Prostate gland (tissue), 2 donors: ENCODE measurements around the gene RUFY3. TPM values are rescaled to one million over a fixed set of nuclear protein-coding genes. Genes with fewer than 3 reads are reported as not detected.

Experiments
- DNase-seq: peaks from one replicate; pipeline ENCODE4 v3.0.0-alpha.2; 2019; ENCODE audit warnings: low spot score
- H3K27ac ChIP-seq, 2 donors: fragments of 200-600 bp; sonication (generic); 2 replicates each; pipeline ENCODE4 v1.5.1; 2017 to 2019
- H3K27me3 ChIP-seq: fragments of 200-600 bp; sonication (generic); replicated peaks from 2 replicates; pipeline ENCODE4 v1.5.1; 2019; ENCODE audit not compliant: insufficient read depth
- H3K36me3 ChIP-seq, 2 donors: fragments of 200-600 bp; sonication (generic); 1 replicate in 1 of 2; 2 replicates in 1 of 2; pipeline versions ENCODE4 v1.5.1 to v1.8.1; 2017 to 2019
- H3K4me1 ChIP-seq: fragments of 200-600 bp; sonication (generic); replicated peaks from 2 replicates; pipeline ENCODE4 v1.5.1; 2019
- H3K4me3 ChIP-seq, 2 donors: fragments of 200-600 bp; sonication (generic); 2 replicates each; pipeline ENCODE4 v1.5.1; 2017 to 2019
- H3K9me3 ChIP-seq: fragments of 200-600 bp; sonication (generic); 2 replicates; pipeline ENCODE4 v1.5.1; 2017
- CTCF ChIP-seq, 4 experiments: fragments of 200-600 bp in 2 of 4; fragments of 450-650 bp in 2 of 4; sonication (generic) in 2 of 4; IDR thresholded peaks; 1 replicate in 3 of 4; 2 replicates in 1 of 4; pipeline ENCODE4 v1.5.1; 2016 to 2019; ENCODE audit warnings: antibody characterized with exemption in 4 of 4, mild to moderate bottlenecking in 2 of 4, moderate library complexity in 2 of 4
- POLR2A ChIP-seq: fragments of 450-650 bp; IDR thresholded peaks from one replicate; pipeline ENCODE4 v1.6.1; 2016; ENCODE audit warnings: antibody characterized with exemption, mild to moderate bottlenecking
- POLR2AphosphoS5 ChIP-seq: sonication (generic); formaldehyde crosslinking; IDR thresholded peaks from one replicate; pipeline ENCODE4 v1.6.1; 2017; ENCODE audit warnings: antibody characterized with exemption
- WGBS: methylation state at CpG from one replicate; pipeline ENCODE4 v1.1.5; 2018; 5-methylcytosine and 5-hydroxymethylcytosine counted together
- intact Hi-C: fragments of 100-400 bp; cut with DNase I; formaldehyde crosslinking; loops from one replicate; pipeline ENCODE4 v1.14.2; 2022
- total RNA-seq, 2 donors: library from RNA; depleted of rRNA; stranded (reverse); fragments of >200 nt; gene quantifications; one replicate each; pipeline ENCODE4 v1.1.0, GENCODE V29; 2016

The RUFY3 gene
- total RNA-seq, 2 donors from 2014 or later = 51.7 to 118 TPM

GRCh38 chr4:70778888-70779422, 57.2 kb downstream of the RUFY3 start:
- Histone ChIP-seq H3K4me1 (no peaks in the 10 kb centered on the region), H3K36me3 (peaks cover 0 to 3% of the 10 kb centered on the region in 2 donors), H3K27ac (peak overlapping the region in 1 of 2 donors; percentile 7), H3K9me3 (no peaks in the 10 kb centered on the region), H3K4me3 (no peak overlapping the region), H3K27me3 (no peaks in the 10 kb centered on the region)
- TF ChIP-seq CTCF (IDR thresholded peaks at IDR 0.05) (no peak), POLR2AphosphoS5 (peak; percentile 26)
- peak; percentile 10 for DNase-seq
- 16% methylated on average over 5 of the region's 5 CpGs for WGBS
- intact Hi-C loops = no loop called here

GRCh38 chr4:70783096-70783495, 61.3 kb downstream of the RUFY3 start:
- no peak for DNase-seq
- Histone ChIP-seq H3K4me1 (no peaks in the 10 kb centered on the region), H3K27me3 (no peaks in the 10 kb centered on the region), H3K27ac (no peak overlapping the region), H3K4me3 (no peak overlapping the region), H3K9me3 (no peaks in the 10 kb centered on the region), H3K36me3 (peaks cover 0 to 3% of the 10 kb centered on the region in 2 donors)
- TF ChIP-seq POLR2AphosphoS5 (no peak), CTCF (IDR thresholded peaks at IDR 0.05) (no peak), POLR2A (no peak)
- intact Hi-C loops = no loop called here
- WGBS = 86% methylated on average over 4 of the region's 4 CpGs

GRCh38 chr4:70787496-70787895, 65.7 kb downstream of the RUFY3 start:
- Histone ChIP-seq H3K4me3 (no peak overlapping the region), H3K9me3 (no peaks in the 10 kb centered on the region), H3K27me3 (no peaks in the 10 kb centered on the region), H3K36me3 (peaks cover 0 to 3% of the 10 kb centered on the region in 2 donors), H3K27ac (no peak overlapping the region), H3K4me1 (no peaks in the 10 kb centered on the region)
- WGBS = 95% methylated on average over 5 of the region's 5 CpGs
- DNase-seq = no peak
- TF ChIP-seq POLR2AphosphoS5 (no peak), POLR2A (no peak), CTCF (IDR thresholded peaks at IDR 0.05) (no peak)
- intact Hi-C loops = no loop called here

DNA sequence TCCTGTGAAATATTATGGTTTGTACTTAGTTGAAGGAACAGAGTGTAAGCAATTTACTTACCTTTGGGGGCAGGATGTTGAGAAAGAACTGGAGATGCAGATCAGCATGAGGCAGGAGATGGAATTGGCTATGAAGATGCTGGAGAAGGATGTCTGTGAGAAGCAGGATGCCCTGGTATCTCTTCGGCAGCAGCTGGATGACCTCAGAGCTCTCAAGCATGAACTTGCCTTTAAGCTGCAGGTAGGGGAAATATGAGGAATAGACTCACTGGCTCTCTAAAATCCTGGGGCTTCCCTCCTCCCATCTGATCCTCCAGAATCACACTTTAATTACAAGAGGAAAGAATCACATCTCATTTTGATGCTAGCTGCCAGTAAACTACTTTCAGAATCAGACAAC, 67.0 kb downstream of the RUFY3 start:
- Histone ChIP-seq H3K36me3 (no peaks in the 10 kb centered on the region), H3K27ac (no peak overlapping the region), H3K27me3 (no peaks in the 10 kb centered on the region), H3K4me3 (no peak overlapping the region), H3K9me3 (no peaks in the 10 kb centered on the region), H3K4me1 (no peaks in the 10 kb centered on the region)
- intact Hi-C loops = no loop called here
- 78% methylated on average over 1 of the region's 1 CpG for WGBS
- no peak for TF ChIP-seq CTCF (IDR thresholded peaks at IDR 0.05)
- no peak for TF ChIP-seq POLR2A
- no peak for TF ChIP-seq POLR2AphosphoS5
- DNase-seq = no peak

DNA sequence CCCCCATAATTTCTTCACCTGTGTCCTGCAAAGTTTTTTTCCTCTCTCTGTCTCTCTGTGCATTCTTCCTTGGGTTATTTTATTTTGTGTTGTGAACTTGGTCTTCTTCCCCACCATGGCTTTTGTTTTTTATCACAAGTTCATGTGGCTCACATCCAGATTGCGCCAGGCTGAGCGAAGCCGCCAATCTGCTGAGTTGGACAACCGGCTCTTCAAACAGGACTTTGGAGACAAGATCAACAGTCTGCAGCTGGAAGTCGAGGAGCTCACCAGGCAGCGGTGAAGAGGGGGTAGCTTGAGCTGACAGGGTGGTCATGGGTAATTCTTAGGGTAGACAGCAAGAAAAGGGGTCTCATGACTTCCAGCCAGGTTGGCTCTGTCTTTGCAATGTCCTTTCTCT, 71.9 kb downstream of the RUFY3 start:
- Histone ChIP-seq H3K9me3 (no peaks in the 10 kb centered on the region), H3K27me3 (no peaks in the 10 kb centered on the region), H3K27ac (no peak overlapping the region), H3K4me1 (no peaks in the 10 kb centered on the region), H3K36me3 (no peaks in the 10 kb centered on the region), H3K4me3 (no peak overlapping the region)
- no peak for TF ChIP-seq CTCF (IDR thresholded peaks at IDR 0.05)
- no peak for DNase-seq
- intact Hi-C loops = no loop called here
- WGBS = 93% methylated on average over 6 of the region's 6 CpGs
